HEK293T (cell line): ENCODE measurements around the gene SYNE1.
"Not testable (repeated sequence)": the region's sequence is repeated elsewhere in the genome, so short reads cannot be mapped to it uniquely, and the experiment has no call there.

Experiments
- CTCF ChIA-PET: fragments of 350-600 bp; formaldehyde crosslinking; extraction: SDS; loops from one replicate; lab custom pipeline; 2021; ENCODE audit warnings: antibody characterized with exemption, inconsistent platforms; lab: Yijun Ruan, JAX
- POLR2A ChIA-PET: fragments of 350-600 bp; formaldehyde crosslinking; extraction: SDS; loops from one replicate; lab custom pipeline; 2020; ENCODE audit warnings: antibody characterized with exemption, inconsistent platforms; lab: Yijun Ruan, JAX
- DNase-seq: peaks from one replicate; pipeline ENCODE4 v3.0.0; 2012; ENCODE audit warnings: mixed read lengths; ENCODE audit errors: extremely low spot score
- ARNT ChIP-seq: fragments of 450-650 bp; IDR thresholded peaks from 2 replicates; pipeline ENCODE4 v1.6.1; 2017; ENCODE audit warnings: mild to moderate bottlenecking
- BHLHE40 ChIP-seq: fragments of 450-650 bp; IDR thresholded peaks from 2 replicates; pipeline ENCODE4 v1.6.1; 2016; ENCODE audit warnings: mild to moderate bottlenecking, moderate library complexity, borderline replicate concordance
- CTBP1 ChIP-seq: fragments of 450-650 bp; IDR thresholded peaks from 2 replicates; pipeline ENCODE4 v1.6.1; 2016; ENCODE audit warnings: borderline replicate concordance
- ELF4 ChIP-seq: fragments of 450-650 bp; IDR thresholded peaks from 2 replicates; pipeline ENCODE4 v1.6.1; 2017; ENCODE audit warnings: antibody characterized with exemption
- FOXA1 ChIP-seq: fragments of 450-650 bp; IDR thresholded peaks from 2 replicates; pipeline ENCODE4 v1.6.1; 2016; ENCODE audit warnings: mild to moderate bottlenecking
- FOXK2 ChIP-seq: fragments of 450-650 bp; IDR thresholded peaks from 2 replicates; pipeline ENCODE4 v1.6.1; 2016; ENCODE audit warnings: mild to moderate bottlenecking
- FOXM1 ChIP-seq: fragments of 450-650 bp; IDR thresholded peaks from 2 replicates; pipeline ENCODE4 v1.6.1; 2017; ENCODE audit warnings: mild to moderate bottlenecking, borderline replicate concordance
- HDGF ChIP-seq: fragments of 450-650 bp; IDR thresholded peaks from 2 replicates; pipeline ENCODE4 v1.6.1; 2017; ENCODE audit warnings: antibody characterized with exemption, borderline replicate concordance
- L3MBTL2 ChIP-seq: fragments of 450-650 bp; conservative IDR thresholded peaks from 2 replicates; pipeline ENCODE4 v1.6.1; 2016; ENCODE audit warnings: mild to moderate bottlenecking
- LEF1 ChIP-seq: fragments of 450-650 bp; IDR thresholded peaks from 2 replicates; pipeline ENCODE4 v1.6.1; 2017; ENCODE audit warnings: mild to moderate bottlenecking, borderline replicate concordance
- NFRKB ChIP-seq: fragments of 450-650 bp; IDR thresholded peaks from 2 replicates; pipeline ENCODE4 v1.6.1; 2016; ENCODE audit warnings: mild to moderate bottlenecking, moderate library complexity
- SP1 ChIP-seq: fragments of 450-650 bp; IDR thresholded peaks from 2 replicates; pipeline ENCODE4 v1.6.1; 2017
- SUZ12 ChIP-seq: fragments of 450-650 bp; IDR thresholded peaks from 2 replicates; pipeline ENCODE4 v1.6.1; 2016; ENCODE audit warnings: mild to moderate bottlenecking
- TARDBP ChIP-seq: fragments of 450-650 bp; IDR thresholded peaks from 2 replicates; pipeline ENCODE4 v1.6.1; 2016
- ZNF384 ChIP-seq: fragments of 450-650 bp; IDR thresholded peaks from 2 replicates; pipeline ENCODE4 v1.6.1; 2016
- TF ChIP-seq, protein P1 (sequence below): fragments of 450-650 bp; IDR thresholded peaks from 2 replicates; pipeline ENCODE4 v1.6.1; 2016

The SYNE1 gene

DNA sequence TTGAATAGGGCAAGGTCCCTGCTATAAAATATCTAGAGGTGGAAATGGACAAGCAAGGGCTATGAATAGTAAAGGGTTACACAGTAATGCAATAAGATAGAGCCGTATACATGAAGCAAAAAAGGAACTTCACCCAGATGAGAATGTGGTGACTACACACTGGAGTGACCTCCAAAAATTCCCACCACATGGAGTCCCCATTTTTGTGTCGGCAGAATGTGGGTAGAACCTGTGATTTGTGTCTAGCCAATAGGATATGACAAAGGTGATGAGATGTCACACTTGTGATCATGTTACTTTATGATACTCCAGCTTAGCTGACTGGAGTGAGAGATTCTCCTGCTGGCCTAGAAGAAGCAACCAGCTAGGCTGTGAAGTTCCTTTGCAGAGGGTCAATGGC, 96.8 kb downstream of the SYNE1 start:
- CTCF ChIA-PET: no interaction called here
- no peak for DNase-seq
- POLR2A ChIA-PET: no interaction called here
- TF ChIP-seq ZNF384 (no peak), TARDBP (no peak), ELF4 (no peak), SUZ12 (no peak), FOXM1 (no peak), ARNT (no peak), NFRKB (no peak), L3MBTL2 (no peak), BHLHE40 (no peak), SP1 (no peak), CTBP1 (no peak), LEF1 (no peak), HDGF (no peak)
- TF ChIP-seq, protein P1, sequence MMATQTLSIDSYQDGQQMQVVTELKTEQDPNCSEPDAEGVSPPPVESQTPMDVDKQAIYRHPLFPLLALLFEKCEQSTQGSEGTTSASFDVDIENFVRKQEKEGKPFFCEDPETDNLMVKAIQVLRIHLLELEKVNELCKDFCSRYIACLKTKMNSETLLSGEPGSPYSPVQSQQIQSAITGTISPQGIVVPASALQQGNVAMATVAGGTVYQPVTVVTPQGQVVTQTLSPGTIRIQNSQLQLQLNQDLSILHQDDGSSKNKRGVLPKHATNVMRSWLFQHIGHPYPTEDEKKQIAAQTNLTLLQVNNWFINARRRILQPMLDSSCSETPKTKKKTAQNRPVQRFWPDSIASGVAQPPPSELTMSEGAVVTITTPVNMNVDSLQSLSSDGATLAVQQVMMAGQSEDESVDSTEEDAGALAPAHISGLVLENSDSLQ: no peak

- no peak for DNase-seq
- POLR2A ChIA-PET: no interaction called here
- no peak for TF ChIP-seq TARDBP
- no peak for TF ChIP-seq ELF4
- TF ChIP-seq FOXM1: no peak
- no peak for TF ChIP-seq CTBP1
- no peak for TF ChIP-seq ARNT
- TF ChIP-seq, protein P1: no peak
- no peak for TF ChIP-seq LEF1
- no peak for TF ChIP-seq NFRKB
- no peak for TF ChIP-seq SP1
- TF ChIP-seq HDGF: no peak
- CTCF ChIA-PET: no interaction called here
These were observed 102.6 kb downstream of the SYNE1 start for GRCh38 chr6:152534541-152534940.

DNA sequence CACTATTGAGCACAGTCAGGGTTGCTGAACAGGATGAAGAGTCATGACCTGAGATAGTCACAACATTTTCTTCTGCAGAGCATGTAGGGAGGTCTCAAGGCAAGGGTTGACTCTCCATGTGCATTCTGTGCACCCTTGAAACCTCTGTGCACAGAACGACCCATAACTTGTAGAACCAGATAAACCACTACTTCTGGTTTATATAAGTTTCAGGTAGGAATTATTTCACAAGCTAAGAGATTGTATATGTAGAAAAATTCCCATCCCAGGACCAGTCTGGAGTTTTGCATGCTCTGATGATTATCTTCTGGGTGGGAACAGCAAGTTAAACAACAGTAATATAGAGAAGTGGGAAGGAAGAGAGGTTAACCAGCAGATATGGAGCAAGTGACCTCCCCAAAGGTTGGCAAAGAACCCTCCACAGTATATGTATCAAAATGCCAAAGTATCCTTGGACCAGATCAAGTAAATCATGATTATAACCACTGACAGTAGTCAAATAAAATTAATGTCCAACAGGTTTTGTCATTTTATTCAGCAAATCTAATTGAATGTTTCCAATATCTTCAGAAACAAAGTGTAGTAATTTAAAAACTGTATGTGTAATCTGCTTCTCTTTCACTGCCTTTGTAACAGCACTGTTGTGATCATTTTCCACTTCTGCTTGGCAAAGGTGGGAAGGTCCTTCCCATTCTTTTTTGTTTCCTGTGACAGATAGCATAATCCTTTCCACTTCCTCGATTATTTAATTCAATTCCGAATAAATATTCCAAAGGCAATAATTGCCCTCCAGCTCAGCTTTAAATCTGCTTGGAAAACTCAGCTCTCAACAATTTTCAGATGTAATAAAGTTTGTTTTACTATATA, 104.4 kb downstream of the SYNE1 start:
- TF ChIP-seq ELF4: no peak
- TF ChIP-seq SP1: no peak
- TF ChIP-seq BHLHE40: no peak
- no peak for TF ChIP-seq ZNF384
- TF ChIP-seq SUZ12: no peak
- no peak for TF ChIP-seq L3MBTL2
- TF ChIP-seq FOXK2: no peak
- TF ChIP-seq FOXA1: no peak
- TF ChIP-seq FOXM1: no peak
- no peak for TF ChIP-seq ARNT
- TF ChIP-seq TARDBP: no peak
- no peak for TF ChIP-seq CTBP1
- TF ChIP-seq HDGF: no peak
- TF ChIP-seq LEF1: no peak
- TF ChIP-seq, protein P1: no peak
- TF ChIP-seq NFRKB: no peak
- ChIA-PET CTCF (no interaction called here), POLR2A (no interaction called here)
- DNase-seq: no peak

- ChIA-PET CTCF (no interaction called here), POLR2A (no interaction called here)
- DNase-seq: no peak
These were observed 105.5 kb downstream of the SYNE1 start for GRCh38 chr6:152531659-152532058.

GRCh38 chr6:152529369-152529768, 107.8 kb downstream of the SYNE1 start:
- ChIA-PET CTCF (no interaction called here), POLR2A (no interaction called here)
- no peak for TF ChIP-seq NFRKB
- TF ChIP-seq ELF4: no peak
- no peak for TF ChIP-seq CTBP1
- no peak for TF ChIP-seq TARDBP
- DNase-seq: no peak

More at GRCh38 chr6:152531659-152532058, 105.5 kb downstream of the SYNE1 start:
- TF ChIP-seq HDGF (no peak), FOXA1 (no peak), SP1 (no peak), FOXK2 (no peak), FOXM1 (no peak), BHLHE40 (no peak), SUZ12 (no peak), LEF1 (no peak), L3MBTL2 (no peak), TARDBP (no peak), NFRKB (no peak), CTBP1 (no peak), ARNT (no peak), ZNF384 (no peak), ELF4 (no peak)
- TF ChIP-seq, protein P1: no peak

GRCh38 chr6:152514120-152514519, 123.0 kb downstream of the SYNE1 start:
- CTCF ChIA-PET, DNase-seq, POLR2A ChIA-PET: not testable (repeated sequence)
